IMR-90 (cell line): ENCODE measurements around the gene FAM131C. TPM values are rescaled to one million over a fixed set of nuclear protein-coding genes. Genes with fewer than 3 reads are reported as not detected.
"Not testable (repeated sequence)": the region's sequence is repeated elsewhere in the genome, so short reads cannot be mapped to it uniquely, and the experiment has no call there.

Source experiments
- ATAC-seq: fragments of 200-7000 bp; cut with Tn5 transposase; 2 replicates; pipeline ENCODE4 v1.9.1; 2020; ENCODE audit warnings: low read depth, mild to moderate bottlenecking, moderate library complexity
- BruUV-seq: library from RNA; stranded (reverse); fragments of 400-500 nt; replicated peaks from 2 replicates; lab custom pipeline; 2021; lab: Mats Ljungman, UMichigan
- CTCF ChIA-PET: fragments of 300-600 bp; formaldehyde crosslinking; extraction: SDS; loops from one replicate; lab custom pipeline; 2021; ENCODE audit warnings: antibody characterized with exemption; lab: Yijun Ruan, JAX
- POLR2A ChIA-PET: fragments of 300-600 bp; sonication (Branson Sonifier 250); formaldehyde crosslinking; loops from one replicate; lab custom pipeline; 2022; ENCODE audit warnings: antibody characterized with exemption; ENCODE audit not compliant: unreplicated experiment; lab: Charles Lee
- DNase-seq: peaks from one replicate; pipeline ENCODE4 v3.0.0; 2013
- H2AFZ ChIP-seq: replicated peaks from 2 replicates; pipeline ENCODE3; 2013; ENCODE audit warnings: low read length, mild to moderate bottlenecking; ENCODE audit not compliant: poor library complexity
- H2AK5ac ChIP-seq: 2 replicates; pipeline ENCODE4 v1.6.1; 2013; ENCODE audit warnings: low read depth, low read length, inconsistent platforms
- H2AK9ac ChIP-seq: replicated peaks from 2 replicates; pipeline ENCODE3; 2013; ENCODE audit warnings: mild to moderate bottlenecking, low read depth, low read length, moderate library complexity; ENCODE audit not compliant: poor library complexity
- H2BK120ac ChIP-seq: 2 replicates; pipeline ENCODE4 v1.6.1; 2013; ENCODE audit warnings: low read depth, low read length, inconsistent platforms
- H2BK15ac ChIP-seq: 3 replicates; pipeline ENCODE4 v1.6.1; 2013; ENCODE audit warnings: low read depth, low read length, inconsistent platforms
- H2BK20ac ChIP-seq: 2 replicates; pipeline ENCODE4 v1.6.1; 2013; ENCODE audit warnings: low read depth, mild to moderate bottlenecking, inconsistent platforms, low read length, moderate library complexity
- H2BK5ac ChIP-seq: 2 replicates; pipeline ENCODE4 v1.6.1; 2013; ENCODE audit warnings: mild to moderate bottlenecking, low read depth, low read length, inconsistent platforms; ENCODE audit not compliant: poor library complexity, severe bottlenecking
- H3K14ac ChIP-seq: replicated peaks from 2 replicates; pipeline ENCODE4 v1.6.1; 2013; ENCODE audit warnings: low read depth, low read length, inconsistent platforms
- H3K18ac ChIP-seq: 2 replicates; pipeline ENCODE4 v1.6.1; 2013; ENCODE audit warnings: low read depth, low read length, control low read depth
- H3K23ac ChIP-seq: 2 replicates; pipeline ENCODE4 v1.6.1; 2013; ENCODE audit warnings: low read depth, low read length, inconsistent platforms
- H3K27ac ChIP-seq: 2 replicates; pipeline ENCODE4 v1.5.1; 2013; ENCODE audit warnings: mild to moderate bottlenecking, control low read depth, low read length; ENCODE audit not compliant: insufficient read depth
- H3K27me3 ChIP-seq: 2 replicates; pipeline ENCODE4 v1.6.1; 2013; ENCODE audit warnings: low read length; ENCODE audit not compliant: control insufficient read depth, insufficient read depth
- H3K36me3 ChIP-seq: 2 replicates; pipeline ENCODE4 v1.6.1; 2013; ENCODE audit warnings: low read length, mixed read lengths; ENCODE audit not compliant: control insufficient read depth, insufficient read depth
- H3K4ac ChIP-seq: 2 replicates; pipeline ENCODE4 v1.6.1; 2013; ENCODE audit warnings: low read depth, low read length, inconsistent platforms
- H3K4me1 ChIP-seq: 2 replicates; pipeline ENCODE4 v1.6.1; 2013; ENCODE audit warnings: low read length, mixed read lengths; ENCODE audit not compliant: control insufficient read depth, insufficient read depth
- H3K4me2 ChIP-seq: 2 replicates; pipeline ENCODE4 v1.6.1; 2013; ENCODE audit warnings: low read depth, mild to moderate bottlenecking, control low read depth, low read length, moderate library complexity
- H3K4me3 ChIP-seq: 2 replicates; pipeline ENCODE4 v1.5.1; 2013; ENCODE audit warnings: low read depth, mild to moderate bottlenecking, control low read depth, low read length, moderate library complexity; ENCODE audit not compliant: insufficient read depth
- H3K56ac ChIP-seq: 2 replicates; pipeline ENCODE4 v1.6.1; 2013; ENCODE audit warnings: low read length, inconsistent platforms; ENCODE audit not compliant: insufficient read depth; ENCODE audit errors: extremely low read depth
- H3K79me1 ChIP-seq, 2 experiments: 2 replicates each; pipeline ENCODE4 v1.6.1; 2013; ENCODE audit warnings: low read length in 2 of 2, inconsistent platforms in 1 of 2, low read depth in 1 of 2
- H3K9ac ChIP-seq: 2 replicates; pipeline ENCODE4 v1.6.1; 2013; ENCODE audit warnings: low read depth, low read length, control low read depth
- H3K9me1 ChIP-seq: 2 replicates; pipeline ENCODE4 v1.6.1; 2013; ENCODE audit warnings: low read length, inconsistent platforms; ENCODE audit not compliant: insufficient read depth
- H3K9me3 ChIP-seq: 2 replicates; pipeline ENCODE4 v1.6.1; 2013; ENCODE audit warnings: low read length; ENCODE audit not compliant: control insufficient read depth, insufficient read depth
- H4K20me1 ChIP-seq: 2 replicates; pipeline ENCODE4 v1.6.1; 2013; ENCODE audit warnings: low read length, inconsistent platforms; ENCODE audit not compliant: insufficient read depth
- H4K5ac ChIP-seq: 2 replicates; pipeline ENCODE4 v1.6.1; 2013; ENCODE audit warnings: mild to moderate bottlenecking, low read depth, low read length, control low read depth
- H4K8ac ChIP-seq, 2 experiments: 2 replicates each; pipeline ENCODE4 v1.6.1; 2013; ENCODE audit warnings: low read depth in 2 of 2, low read length in 2 of 2, control low read depth in 1 of 2, inconsistent platforms in 1 of 2
- H4K91ac ChIP-seq: 2 replicates; pipeline ENCODE4 v1.6.1; 2013; ENCODE audit warnings: low read depth, low read length, inconsistent platforms; ENCODE audit not compliant: insufficient read depth
- WGBS, 2 experiments: methylation state at CpG; one replicate each; pipeline versions ENCODE4 v1.1.5 to v1.1.7; 2013; ENCODE audit warnings: missing lambda C conversion rate in 2 of 2; ENCODE audit not compliant: insufficient read length in 1 of 2; ENCODE audit errors: extremely low coverage in 2 of 2; 5-methylcytosine and 5-hydroxymethylcytosine counted together
- dilution Hi-C: fragments of 300-500 bp; cut with HindIII; formaldehyde crosslinking; loops from one replicate; pipeline ENCODE4 v1.14.3; 2018; ENCODE audit warnings: low sequenced_read_pairs; ENCODE audit not compliant: unreplicated experiment
- in situ Hi-C: fragments of 300-500 bp; cut with MboI; formaldehyde crosslinking; loops from 3 replicates; pipeline ENCODE4 v1.14.3; 2019; ENCODE audit warnings: low sequenced_read_pairs, inconsistent platforms, mixed read lengths
- intact Hi-C: fragments of 100-400 bp; cut with micrococcal nuclease; formaldehyde crosslinking; loops from 2 replicates; pipeline ENCODE4 v1.10.0; 2022
- polyA plus RNA-seq, 3 experiments: library from polyadenylated mRNA; depleted of rRNA; stranded (reverse); fragments of >200 nt; gene quantifications; 2 replicates each; pipeline ENCODE4 v1.2.3, GENCODE V29; 2012; ENCODE audit warnings: low replicate concordance in 1 of 3
- total RNA-seq: library from RNA; depleted of rRNA; stranded (reverse); fragments of >200 nt; gene quantifications from 2 replicates; pipeline ENCODE4 v1.2.3, GENCODE V29; 2012

The FAM131C gene
- total and polyA plus RNA-seq, 2 of the 4 experiments (the other 2 are of a cell fraction) = 0.18 to 1.0 TPM

DNA sequence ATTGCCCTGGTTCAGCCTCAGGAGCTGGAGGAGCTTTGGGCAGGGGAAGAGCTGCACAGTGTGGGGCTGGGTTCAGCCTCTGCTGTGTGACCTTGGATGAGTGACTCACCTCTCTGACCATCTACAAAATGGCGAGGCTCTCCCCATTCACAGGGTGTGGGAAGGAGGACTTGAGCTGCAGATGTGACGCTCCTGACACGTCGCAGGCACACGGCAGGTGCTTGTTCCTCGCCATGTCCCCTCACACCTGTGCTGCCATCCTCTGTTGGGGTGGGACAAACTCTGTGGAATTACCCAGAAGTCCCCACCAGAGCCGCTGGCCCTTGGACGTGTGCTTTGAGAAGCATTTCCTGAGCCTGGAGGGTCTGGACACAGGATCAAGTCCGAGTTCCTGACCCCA lies 52.6 kb downstream of the FAM131C start:
- H3K27ac ChIP-seq, DNase-seq, H2BK20ac ChIP-seq, ATAC-seq, H3K9me1 ChIP-seq, H3K27me3 ChIP-seq, intact Hi-C loops, H3K23ac ChIP-seq, H3K4me3 ChIP-seq, H3K4ac ChIP-seq, H4K91ac ChIP-seq, POLR2A ChIA-PET, H3K9me3 ChIP-seq, H2BK15ac ChIP-seq, H3K36me3 ChIP-seq, H4K8ac ChIP-seq, H3K18ac ChIP-seq, H2BK5ac ChIP-seq, H4K5ac ChIP-seq, H3K9ac ChIP-seq, H3K79me1 ChIP-seq, in situ Hi-C loops, H2AK9ac ChIP-seq, H3K56ac ChIP-seq, CTCF ChIA-PET, dilution Hi-C loops, H2BK120ac ChIP-seq, H4K20me1 ChIP-seq, BruUV-seq, H3K14ac ChIP-seq, H3K4me2 ChIP-seq, H2AFZ ChIP-seq: not testable (repeated sequence)
- Histone ChIP-seq H3K4me1 (peaks cover 23% of the 10 kb centered on the region), H2AK5ac (peak overlapping the region; percentile 83; the same call in 1 of the 2 replicates)
- WGBS, 2 experiments = no CpG with 5 or more reads among the region's 9 CpGs
